WI38 (cell line): ENCODE results near the gene GADD45GIP1.
A peak's percentile ranks its signal among the peaks of the same experiment; 100 is the strongest.

Experiments used
- H3K4me3 ChIP-seq: 2 replicates; pipeline ENCODE4 v1.5.1; 2011; ENCODE audit warnings: low read depth, mild to moderate bottlenecking, control low read depth, low read length
- TF ChIP-seq, protein P1 (sequence below): IDR thresholded peaks from 2 replicates; pipeline ENCODE4 v1.5.1; 2012; ENCODE audit warnings: low read depth, mild to moderate bottlenecking, control low read depth, low read length

Gene GADD45GIP1

DNA sequence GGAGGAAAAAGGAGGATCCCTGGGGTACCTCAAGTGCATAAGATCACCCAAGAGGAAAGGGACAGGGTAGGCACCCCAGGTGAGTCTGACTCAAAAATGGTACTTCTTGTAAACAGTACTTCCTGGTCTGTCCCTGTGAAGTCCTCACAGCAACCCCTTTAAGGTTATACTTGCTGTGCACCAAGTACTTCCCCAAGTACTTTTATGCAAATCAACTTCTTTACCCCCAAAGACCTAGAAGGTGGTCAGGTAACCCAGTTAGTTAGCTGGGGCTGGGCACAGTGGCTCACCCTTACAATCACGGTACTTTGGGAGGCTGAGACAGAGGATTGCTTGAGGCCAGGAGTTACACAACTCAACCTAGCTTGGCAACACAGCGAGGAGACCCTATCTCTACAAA is 16.1 kb downstream of the GADD45GIP1 start:
- H3K4me3 ChIP-seq = no peak overlapping the region
- TF ChIP-seq, protein P1, sequence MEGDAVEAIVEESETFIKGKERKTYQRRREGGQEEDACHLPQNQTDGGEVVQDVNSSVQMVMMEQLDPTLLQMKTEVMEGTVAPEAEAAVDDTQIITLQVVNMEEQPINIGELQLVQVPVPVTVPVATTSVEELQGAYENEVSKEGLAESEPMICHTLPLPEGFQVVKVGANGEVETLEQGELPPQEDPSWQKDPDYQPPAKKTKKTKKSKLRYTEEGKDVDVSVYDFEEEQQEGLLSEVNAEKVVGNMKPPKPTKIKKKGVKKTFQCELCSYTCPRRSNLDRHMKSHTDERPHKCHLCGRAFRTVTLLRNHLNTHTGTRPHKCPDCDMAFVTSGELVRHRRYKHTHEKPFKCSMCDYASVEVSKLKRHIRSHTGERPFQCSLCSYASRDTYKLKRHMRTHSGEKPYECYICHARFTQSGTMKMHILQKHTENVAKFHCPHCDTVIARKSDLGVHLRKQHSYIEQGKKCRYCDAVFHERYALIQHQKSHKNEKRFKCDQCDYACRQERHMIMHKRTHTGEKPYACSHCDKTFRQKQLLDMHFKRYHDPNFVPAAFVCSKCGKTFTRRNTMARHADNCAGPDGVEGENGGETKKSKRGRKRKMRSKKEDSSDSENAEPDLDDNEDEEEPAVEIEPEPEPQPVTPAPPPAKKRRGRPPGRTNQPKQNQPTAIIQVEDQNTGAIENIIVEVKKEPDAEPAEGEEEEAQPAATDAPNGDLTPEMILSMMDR = no peak

DNA sequence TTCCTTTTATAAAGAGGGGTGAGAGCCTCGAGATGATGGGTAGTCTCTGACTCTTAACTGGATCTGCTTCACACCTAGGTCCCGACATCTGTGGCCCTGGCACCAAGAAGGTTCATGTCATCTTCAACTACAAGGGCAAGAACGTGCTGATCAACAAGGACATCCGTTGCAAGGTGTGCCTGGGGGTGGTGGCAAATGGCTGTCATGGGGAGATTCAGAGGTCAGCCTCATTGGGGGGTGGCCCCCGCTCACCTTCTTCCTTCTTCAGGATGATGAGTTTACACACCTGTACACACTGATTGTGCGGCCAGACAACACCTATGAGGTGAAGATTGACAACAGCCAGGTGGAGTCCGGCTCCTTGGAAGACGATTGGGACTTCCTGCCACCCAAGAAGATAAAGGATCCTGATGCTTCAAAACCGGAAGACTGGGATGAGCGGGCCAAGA is 17.0 kb downstream of the GADD45GIP1 start:
- H3K4me3 ChIP-seq = peak overlapping the region; percentile 99
- TF ChIP-seq, protein P1 = no peak

DNA sequence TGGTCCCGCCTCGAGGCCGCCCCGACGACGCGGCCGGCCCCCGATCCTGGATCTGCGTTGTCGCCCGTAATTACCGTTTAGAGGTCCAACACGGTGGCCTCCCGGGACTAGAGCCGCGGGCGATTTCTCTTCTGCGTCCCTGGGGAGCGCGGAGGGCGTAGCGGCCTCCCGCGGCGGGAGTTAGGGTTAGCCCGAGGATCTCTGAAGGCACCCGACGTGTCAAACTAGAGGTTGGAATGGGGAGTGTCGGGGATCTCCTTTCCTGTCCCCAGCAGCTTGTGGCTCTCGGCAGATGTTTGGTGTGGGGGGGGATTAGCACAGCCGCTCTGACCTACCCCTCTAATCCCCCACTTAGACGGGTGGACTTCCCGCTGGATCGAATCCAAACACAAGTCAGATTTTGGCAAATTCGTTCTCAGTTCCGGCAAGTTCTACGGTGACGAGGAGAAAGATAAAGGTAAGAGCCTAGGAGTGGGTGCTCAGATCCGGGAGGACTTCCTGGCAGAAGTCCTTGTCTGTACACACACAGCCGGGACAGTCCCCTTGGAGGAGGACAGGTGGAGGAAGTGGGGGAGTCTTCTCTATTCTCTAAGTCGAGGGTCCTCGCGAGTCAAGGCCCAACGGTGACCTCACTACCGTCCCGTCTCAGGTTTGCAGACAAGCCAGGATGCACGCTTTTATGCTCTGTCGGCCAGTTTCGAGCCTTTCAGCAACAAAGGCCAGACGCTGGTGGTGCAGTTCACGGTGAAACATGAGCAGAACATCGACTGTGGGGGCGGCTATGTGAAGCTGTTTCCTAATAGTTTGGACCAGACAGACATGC is 18.0 kb downstream of the GADD45GIP1 start:
- peak overlapping the region; percentile 99 for H3K4me3 ChIP-seq
- TF ChIP-seq, protein P1 = no peak

DNA sequence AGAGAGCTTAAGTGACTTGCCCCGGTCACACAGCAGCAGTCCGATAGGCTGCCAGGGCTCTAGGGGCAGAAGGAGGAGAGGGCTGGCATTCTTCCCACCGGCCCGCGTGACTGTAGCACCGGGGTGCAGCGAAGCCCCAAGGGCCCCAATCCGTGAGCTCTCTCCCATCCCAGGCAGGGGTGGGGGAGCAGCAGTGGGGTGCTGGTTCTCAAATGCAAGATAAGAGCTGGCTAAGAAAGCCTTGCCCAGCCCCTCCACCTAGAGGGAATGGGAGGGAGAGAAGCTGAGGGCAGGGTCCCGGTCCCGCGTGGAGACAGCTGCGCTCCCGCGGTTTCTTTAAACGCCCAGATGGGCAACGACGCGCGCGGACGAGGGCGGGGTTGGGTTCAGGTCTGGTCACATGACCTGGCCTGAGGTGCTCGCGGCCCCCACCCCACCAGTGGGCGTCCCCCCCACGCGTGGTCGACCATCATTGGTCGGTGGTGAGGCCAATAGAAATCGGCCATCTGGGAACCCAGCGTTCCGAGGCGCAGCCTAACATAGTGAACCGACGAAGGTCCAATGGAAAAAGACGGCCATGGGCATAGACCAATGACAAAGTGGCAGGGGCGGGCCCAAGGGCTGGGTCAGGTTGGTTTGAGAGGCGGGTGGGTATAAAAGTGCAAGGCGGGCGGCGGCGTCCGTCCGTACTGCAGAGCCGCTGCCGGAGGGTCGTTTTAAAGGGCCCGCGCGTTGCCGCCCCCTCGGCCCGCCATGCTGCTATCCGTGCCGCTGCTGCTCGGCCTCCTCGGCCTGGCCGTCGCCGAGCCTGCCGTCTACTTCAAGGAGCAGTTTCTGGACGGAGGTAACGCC is 18.9 kb downstream of the GADD45GIP1 start, which contains the start of gene CALR:
CALR (plus strand) TSS at position 683 of the 852 bp plus-strand sequence; CDS start at position 754, 71 bp downstream.
- H3K4me3 ChIP-seq = peak within 1 kb of the TSS; percentile 99
- TF ChIP-seq, protein P1 = no peak

DNA sequence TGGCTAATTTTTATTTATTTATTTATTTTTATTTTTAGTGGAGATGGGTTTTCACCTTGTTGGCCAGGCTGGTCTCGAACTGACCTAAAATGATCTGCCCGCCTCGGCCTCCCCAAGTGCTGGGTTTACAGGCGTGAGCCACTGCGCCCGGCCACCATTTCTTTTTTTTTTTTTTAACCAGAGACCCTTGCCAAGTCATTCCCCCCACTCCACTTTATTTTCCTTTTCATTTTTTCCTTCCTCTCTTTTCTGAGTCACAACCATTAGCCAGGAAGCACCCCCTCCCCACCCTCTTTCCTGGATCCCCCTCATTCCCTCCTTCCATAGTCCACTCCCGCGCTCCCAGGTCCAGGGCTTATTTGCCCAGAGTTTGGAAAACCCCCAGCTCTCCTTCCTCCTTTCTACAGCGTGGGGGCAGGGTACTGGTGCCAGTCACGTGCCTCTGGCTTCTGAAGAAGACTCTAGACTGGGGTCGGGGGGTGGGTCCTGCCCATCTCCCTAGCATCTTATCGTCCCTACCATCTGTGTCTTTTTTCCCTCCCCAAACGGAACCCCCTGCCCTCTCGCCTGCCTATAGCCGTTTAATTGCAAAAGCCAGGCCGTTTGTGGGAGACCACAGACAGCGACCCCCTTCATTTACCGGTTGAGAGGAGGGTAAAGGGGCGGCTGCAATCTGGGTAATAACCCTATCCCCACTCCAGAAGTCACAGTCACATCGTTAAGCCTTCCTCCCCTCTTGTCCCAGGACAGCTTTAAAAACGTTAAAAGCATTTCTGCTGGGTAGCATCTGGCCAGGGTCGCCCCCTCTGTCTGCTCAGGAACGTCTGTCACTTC is 19.7 kb downstream of the GADD45GIP1 start:
- TF ChIP-seq, protein P1 = no peak
- peak overlapping the region; percentile 64 for H3K4me3 ChIP-seq

DNA sequence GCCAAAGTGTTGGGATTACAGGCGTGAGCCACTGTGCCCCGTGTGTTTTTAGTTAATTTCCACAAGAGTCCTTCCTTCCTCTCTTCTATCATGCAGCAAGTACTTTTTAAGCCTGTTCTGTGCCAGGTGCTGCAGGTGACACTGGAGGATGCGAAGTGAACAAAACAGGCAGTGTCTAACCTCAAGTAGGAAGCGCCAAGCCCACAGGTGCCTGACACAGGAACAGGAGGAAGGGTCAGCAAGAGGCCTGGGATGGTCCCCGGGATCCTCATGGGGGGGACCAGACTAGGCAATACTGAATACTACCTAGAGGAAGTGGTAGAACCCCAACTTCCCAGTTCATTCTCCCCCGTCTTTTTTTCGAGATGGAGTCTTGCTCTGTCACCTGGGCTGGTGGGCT is 20.4 kb downstream of the GADD45GIP1 start:
- TF ChIP-seq, protein P1 = no peak

More for the DNA sequence above, 20.4 kb downstream of the GADD45GIP1 start:
- H3K4me3 ChIP-seq = no peak overlapping the region
